WTC11 (cell line): Measurements from ENCODE around the gene GABRR2. TPM values are rescaled to one million over a fixed set of nuclear protein-coding genes. Genes with fewer than 3 reads are reported as not detected.

Source experiments
- ATAC-seq: fragments of 200-7000 bp; cut with Tn5 transposase; 2 replicates; pipeline ENCODE4 v1.10.0; 2021; ENCODE audit warnings: mild to moderate bottlenecking, moderate library complexity
- CTCF ChIA-PET: fragments of 300-600 bp; sonication (Branson Sonifier 250); formaldehyde crosslinking; loops from one replicate; lab custom pipeline; 2021; ENCODE audit warnings: antibody characterized with exemption; lab: Charles Lee
- POLR2A ChIA-PET: fragments of 350-600 bp; sonication (Branson Sonifier 250); formaldehyde crosslinking; loops from one replicate; lab custom pipeline; 2021; ENCODE audit warnings: antibody characterized with exemption; lab: Charles Lee
- DNase-seq: peaks from one replicate; pipeline ENCODE4 v3.0.0; 2021; ENCODE audit warnings: low spot score
- H3K27ac Mint-ChIP-seq: 2 replicates; pipeline ENCODE4 v1.8.0; 2021; ENCODE audit warnings: mixed read lengths
- H3K27me3 Mint-ChIP-seq: 2 replicates; pipeline ENCODE4 v1.8.0; 2021; ENCODE audit warnings: low read depth, mild to moderate bottlenecking, moderate library complexity, mixed read lengths
- H3K36me3 Mint-ChIP-seq: 2 replicates; pipeline ENCODE4 v1.8.0; 2021; ENCODE audit warnings: mixed read lengths
- H3K4me1 Mint-ChIP-seq: 2 replicates; pipeline ENCODE4 v1.8.0; 2022; ENCODE audit warnings: mixed read lengths
- H3K4me3 Mint-ChIP-seq: 2 replicates; pipeline ENCODE4 v1.8.0; 2021; ENCODE audit warnings: mild to moderate bottlenecking, moderate library complexity, mixed read lengths
- H3K9me3 Mint-ChIP-seq: 2 replicates; pipeline ENCODE4 v1.8.0; 2021; ENCODE audit warnings: mixed read lengths
- ATF1 ChIP-seq: sonication (generic); formaldehyde crosslinking; IDR thresholded peaks from 2 replicates; pipeline ENCODE4 v1.8.1; 2023; ENCODE audit warnings: mild to moderate bottlenecking, moderate library complexity, missing genetic modification reagents
- CBFB ChIP-seq: sonication (generic); formaldehyde crosslinking; IDR thresholded peaks from 2 replicates; pipeline ENCODE4 v1.8.1; 2022; ENCODE audit warnings: mild to moderate bottlenecking, low read depth, missing genetic modification reagents
- ESRRA ChIP-seq: sonication (generic); formaldehyde crosslinking; IDR thresholded peaks from 2 replicates; pipeline ENCODE4 v1.8.1; 2022; ENCODE audit warnings: mild to moderate bottlenecking, missing genetic modification reagents, borderline replicate concordance
- GRHL2 ChIP-seq: fragments of 250-450 bp; sonication (Bioruptor Pico); IDR thresholded peaks from 2 replicates; pipeline ENCODE4 v1.8.0; 2022; ENCODE audit warnings: mild to moderate bottlenecking, moderate library complexity; ENCODE audit not compliant: insufficient replicate concordance, severe bottlenecking
- HMGA2 ChIP-seq: fragments of 250-450 bp; sonication (Bioruptor Pico); IDR thresholded peaks from 2 replicates; pipeline ENCODE4 v1.4.0; 2021; ENCODE audit warnings: mild to moderate bottlenecking, moderate library complexity
- JAZF1 ChIP-seq: fragments of 250-450 bp; sonication (Bioruptor Pico); IDR thresholded peaks from 2 replicates; pipeline ENCODE4 v1.9.0; 2021; ENCODE audit warnings: moderate library complexity, mild to moderate bottlenecking, inconsistent platforms
- NFYB ChIP-seq: sonication (generic); formaldehyde crosslinking; conservative IDR thresholded peaks from 2 replicates; pipeline ENCODE4 v1.8.0; 2022; ENCODE audit warnings: low read depth, missing genetic modification reagents
- RELA ChIP-seq: sonication (generic); formaldehyde crosslinking; IDR thresholded peaks from 2 replicates; pipeline ENCODE4 v1.8.1; 2022; ENCODE audit warnings: missing genetic modification reagents, mild to moderate bottlenecking, borderline replicate concordance
- RORB ChIP-seq: fragments of 250-450 bp; sonication (Bioruptor Pico); IDR thresholded peaks from 2 replicates; pipeline ENCODE4 v1.9.0; 2021; ENCODE audit warnings: mild to moderate bottlenecking
- SMAD3 ChIP-seq: sonication (generic); formaldehyde crosslinking; IDR thresholded peaks from 2 replicates; pipeline ENCODE4 v1.8.0; 2022; ENCODE audit warnings: missing genetic modification reagents, mild to moderate bottlenecking, borderline replicate concordance
- SMAD4 ChIP-seq: sonication (generic); formaldehyde crosslinking; IDR thresholded peaks from 2 replicates; pipeline ENCODE4 v1.8.0; 2022; ENCODE audit warnings: mild to moderate bottlenecking, missing genetic modification reagents
- TEAD4 ChIP-seq: sonication (generic); formaldehyde crosslinking; IDR thresholded peaks from 2 replicates; pipeline ENCODE4 v1.8.0; 2022; ENCODE audit warnings: mild to moderate bottlenecking, missing genetic modification reagents
- ZBTB21 ChIP-seq: sonication (generic); formaldehyde crosslinking; IDR thresholded peaks from 2 replicates; pipeline ENCODE4 v1.8.1; 2023; ENCODE audit warnings: mild to moderate bottlenecking, missing genetic modification reagents, borderline replicate concordance
- ZNF138 ChIP-seq: sonication (generic); formaldehyde crosslinking; conservative IDR thresholded peaks from 2 replicates; pipeline ENCODE4 v1.8.1; 2022; ENCODE audit warnings: mild to moderate bottlenecking, moderate library complexity, missing genetic modification reagents
- ZNF317 ChIP-seq: sonication (generic); formaldehyde crosslinking; IDR thresholded peaks from 2 replicates; pipeline ENCODE4 v1.8.1; 2023; ENCODE audit warnings: low read depth, mild to moderate bottlenecking, moderate library complexity, missing genetic modification reagents, borderline replicate concordance
- ZNF396 ChIP-seq: fragments of 250-450 bp; sonication (Bioruptor Pico); IDR thresholded peaks from 2 replicates; pipeline ENCODE4 v1.8.0; 2021; ENCODE audit warnings: mild to moderate bottlenecking, moderate library complexity, borderline replicate concordance
- ZNF416 ChIP-seq: fragments of 250-450 bp; sonication (Bioruptor Pico); IDR thresholded peaks from 2 replicates; pipeline ENCODE4 v1.9.0; 2021; ENCODE audit warnings: mild to moderate bottlenecking, inconsistent platforms
- ZNF423 ChIP-seq: fragments of 250-450 bp; sonication (Bioruptor Pico); IDR thresholded peaks from 2 replicates; pipeline ENCODE4 v2.1.2; 2022; ENCODE audit warnings: mild to moderate bottlenecking, moderate library complexity
- ZNF425 ChIP-seq: fragments of 250-450 bp; sonication (Bioruptor Pico); conservative IDR thresholded peaks from 2 replicates; pipeline ENCODE4 v1.9.0; 2021; ENCODE audit warnings: mild to moderate bottlenecking
- total RNA-seq: library from RNA; stranded (reverse); gene quantifications from 3 replicates; pipeline ENCODE4 v1.2.3, GENCODE V29; 2021
- TF ChIP-seq, protein P1 (sequence below): fragments of 250-450 bp; sonication (Bioruptor Pico); IDR thresholded peaks from 2 replicates; pipeline ENCODE4 v1.9.0; 2021; ENCODE audit warnings: mild to moderate bottlenecking
- TF ChIP-seq, protein P2 (sequence below): sonication (generic); formaldehyde crosslinking; IDR thresholded peaks from 2 replicates; pipeline ENCODE4 v1.8.0; 2022; ENCODE audit warnings: mild to moderate bottlenecking, missing genetic modification reagents
- TF ChIP-seq, protein P3 (sequence below): fragments of 200-600 bp; IDR thresholded peaks from 2 replicates; pipeline ENCODE4 v1.8.0; 2022; ENCODE audit warnings: antibody characterized with exemption
- TF ChIP-seq, protein P4 (sequence below): sonication (generic); formaldehyde crosslinking; conservative IDR thresholded peaks from 2 replicates; pipeline ENCODE4 v1.8.1; 2023; ENCODE audit warnings: mild to moderate bottlenecking, low read depth, missing genetic modification reagents, moderate library complexity

Gene GABRR2
- total RNA-seq, 1 experiment from 2014 or later, result not detected

GRCh38 chr6:89282749-89283148 is 32.4 kb downstream of the GABRR2 start:
- CTCF ChIA-PET, result interaction anchor here (0.8 to 3.4 kb wide), 5 partner anchors 9 to 90 kb away, joined by 3 to 16 read pairs (median 6); no protein-coding TSS in a partner anchor
- ATAC-seq, result no peak
- Mint-ChIP-seq H3K4me1 (peaks cover 18% of the 10 kb centered on the region), H3K27me3 (no peaks in the 10 kb centered on the region; the same call in 1 of the 2 replicates), H3K27ac (no peak overlapping the region), H3K4me3 (no peak overlapping the region), H3K9me3 (no peaks in the 10 kb centered on the region)
- POLR2A ChIA-PET, result no interaction called here
- DNase-seq, result no peak
- TF ChIP-seq ESRRA (CRISPR knock-in tag), result no peak
- TF ChIP-seq SMAD4 (CRISPR knock-in tag), result no peak
- TF ChIP-seq NFYB (CRISPR knock-in tag), result no peak
- no peak for TF ChIP-seq HMGA2 (CRISPR knock-in tag)
- no peak for TF ChIP-seq ZNF317 (CRISPR knock-in tag)
- no peak for TF ChIP-seq ZNF138 (CRISPR knock-in tag)
- TF ChIP-seq, protein P1, sequence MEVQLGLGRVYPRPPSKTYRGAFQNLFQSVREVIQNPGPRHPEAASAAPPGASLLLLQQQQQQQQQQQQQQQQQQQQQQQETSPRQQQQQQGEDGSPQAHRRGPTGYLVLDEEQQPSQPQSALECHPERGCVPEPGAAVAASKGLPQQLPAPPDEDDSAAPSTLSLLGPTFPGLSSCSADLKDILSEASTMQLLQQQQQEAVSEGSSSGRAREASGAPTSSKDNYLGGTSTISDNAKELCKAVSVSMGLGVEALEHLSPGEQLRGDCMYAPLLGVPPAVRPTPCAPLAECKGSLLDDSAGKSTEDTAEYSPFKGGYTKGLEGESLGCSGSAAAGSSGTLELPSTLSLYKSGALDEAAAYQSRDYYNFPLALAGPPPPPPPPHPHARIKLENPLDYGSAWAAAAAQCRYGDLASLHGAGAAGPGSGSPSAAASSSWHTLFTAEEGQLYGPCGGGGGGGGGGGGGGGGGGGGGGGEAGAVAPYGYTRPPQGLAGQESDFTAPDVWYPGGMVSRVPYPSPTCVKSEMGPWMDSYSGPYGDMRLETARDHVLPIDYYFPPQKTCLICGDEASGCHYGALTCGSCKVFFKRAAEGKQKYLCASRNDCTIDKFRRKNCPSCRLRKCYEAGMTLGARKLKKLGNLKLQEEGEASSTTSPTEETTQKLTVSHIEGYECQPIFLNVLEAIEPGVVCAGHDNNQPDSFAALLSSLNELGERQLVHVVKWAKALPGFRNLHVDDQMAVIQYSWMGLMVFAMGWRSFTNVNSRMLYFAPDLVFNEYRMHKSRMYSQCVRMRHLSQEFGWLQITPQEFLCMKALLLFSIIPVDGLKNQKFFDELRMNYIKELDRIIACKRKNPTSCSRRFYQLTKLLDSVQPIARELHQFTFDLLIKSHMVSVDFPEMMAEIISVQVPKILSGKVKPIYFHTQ (CRISPR knock-in tag), result no peak
- no peak for TF ChIP-seq SMAD3
- no peak for TF ChIP-seq RORB (CRISPR knock-in tag)
- TF ChIP-seq GRHL2 (CRISPR knock-in tag), result no peak
- no peak for TF ChIP-seq ZBTB21 (CRISPR knock-in tag)
- TF ChIP-seq ZNF396 (CRISPR knock-in tag), result no peak
- TF ChIP-seq ATF1 (CRISPR knock-in tag), result no peak
- no peak for TF ChIP-seq JAZF1
- TF ChIP-seq, protein P2, sequence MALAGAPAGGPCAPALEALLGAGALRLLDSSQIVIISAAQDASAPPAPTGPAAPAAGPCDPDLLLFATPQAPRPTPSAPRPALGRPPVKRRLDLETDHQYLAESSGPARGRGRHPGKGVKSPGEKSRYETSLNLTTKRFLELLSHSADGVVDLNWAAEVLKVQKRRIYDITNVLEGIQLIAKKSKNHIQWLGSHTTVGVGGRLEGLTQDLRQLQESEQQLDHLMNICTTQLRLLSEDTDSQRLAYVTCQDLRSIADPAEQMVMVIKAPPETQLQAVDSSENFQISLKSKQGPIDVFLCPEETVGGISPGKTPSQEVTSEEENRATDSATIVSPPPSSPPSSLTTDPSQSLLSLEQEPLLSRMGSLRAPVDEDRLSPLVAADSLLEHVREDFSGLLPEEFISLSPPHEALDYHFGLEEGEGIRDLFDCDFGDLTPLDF, result no peak
- TF ChIP-seq ZNF425 (CRISPR knock-in tag), result no peak
- no peak for TF ChIP-seq TEAD4 (CRISPR knock-in tag)
- TF ChIP-seq ZNF416, result no peak
- no peak for TF ChIP-seq CBFB (CRISPR knock-in tag)
- TF ChIP-seq ZNF423 (CRISPR knock-in tag), result no peak
- TF ChIP-seq, all 79 proteins: peak for 0
- no peaks in the 10 kb centered on the region for H3K36me3 Mint-ChIP-seq

GRCh38 chr6:89281779-89282246 is 33.3 kb downstream of the GABRR2 start:
- H3K36me3 Mint-ChIP-seq, result no peaks in the 10 kb centered on the region
- no peak overlapping the region for H3K27ac Mint-ChIP-seq
- ChIA-PET POLR2A (no interaction called here), CTCF (interaction anchor here (0.6 to 3.4 kb wide), 17 partner anchors 9 to 197 kb away, joined by 3 to 16 read pairs (median 4); partner anchors contain the start of gene GABRR1)
- DNase-seq (peak; percentile 74), ATAC-seq (peak; percentile 95)
- TF ChIP-seq ESRRA (CRISPR knock-in tag) (no peak), ZNF317 (CRISPR knock-in tag) (peak; percentile 77), RORB (CRISPR knock-in tag) (no peak), RELA (CRISPR knock-in tag) (no peak), HMGA2 (CRISPR knock-in tag) (no peak)
- TF ChIP-seq, protein P3, sequence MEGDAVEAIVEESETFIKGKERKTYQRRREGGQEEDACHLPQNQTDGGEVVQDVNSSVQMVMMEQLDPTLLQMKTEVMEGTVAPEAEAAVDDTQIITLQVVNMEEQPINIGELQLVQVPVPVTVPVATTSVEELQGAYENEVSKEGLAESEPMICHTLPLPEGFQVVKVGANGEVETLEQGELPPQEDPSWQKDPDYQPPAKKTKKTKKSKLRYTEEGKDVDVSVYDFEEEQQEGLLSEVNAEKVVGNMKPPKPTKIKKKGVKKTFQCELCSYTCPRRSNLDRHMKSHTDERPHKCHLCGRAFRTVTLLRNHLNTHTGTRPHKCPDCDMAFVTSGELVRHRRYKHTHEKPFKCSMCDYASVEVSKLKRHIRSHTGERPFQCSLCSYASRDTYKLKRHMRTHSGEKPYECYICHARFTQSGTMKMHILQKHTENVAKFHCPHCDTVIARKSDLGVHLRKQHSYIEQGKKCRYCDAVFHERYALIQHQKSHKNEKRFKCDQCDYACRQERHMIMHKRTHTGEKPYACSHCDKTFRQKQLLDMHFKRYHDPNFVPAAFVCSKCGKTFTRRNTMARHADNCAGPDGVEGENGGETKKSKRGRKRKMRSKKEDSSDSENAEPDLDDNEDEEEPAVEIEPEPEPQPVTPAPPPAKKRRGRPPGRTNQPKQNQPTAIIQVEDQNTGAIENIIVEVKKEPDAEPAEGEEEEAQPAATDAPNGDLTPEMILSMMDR, result peak; percentile 54; the same call in 1 of the 2 replicates
- TF ChIP-seq, protein P4, sequence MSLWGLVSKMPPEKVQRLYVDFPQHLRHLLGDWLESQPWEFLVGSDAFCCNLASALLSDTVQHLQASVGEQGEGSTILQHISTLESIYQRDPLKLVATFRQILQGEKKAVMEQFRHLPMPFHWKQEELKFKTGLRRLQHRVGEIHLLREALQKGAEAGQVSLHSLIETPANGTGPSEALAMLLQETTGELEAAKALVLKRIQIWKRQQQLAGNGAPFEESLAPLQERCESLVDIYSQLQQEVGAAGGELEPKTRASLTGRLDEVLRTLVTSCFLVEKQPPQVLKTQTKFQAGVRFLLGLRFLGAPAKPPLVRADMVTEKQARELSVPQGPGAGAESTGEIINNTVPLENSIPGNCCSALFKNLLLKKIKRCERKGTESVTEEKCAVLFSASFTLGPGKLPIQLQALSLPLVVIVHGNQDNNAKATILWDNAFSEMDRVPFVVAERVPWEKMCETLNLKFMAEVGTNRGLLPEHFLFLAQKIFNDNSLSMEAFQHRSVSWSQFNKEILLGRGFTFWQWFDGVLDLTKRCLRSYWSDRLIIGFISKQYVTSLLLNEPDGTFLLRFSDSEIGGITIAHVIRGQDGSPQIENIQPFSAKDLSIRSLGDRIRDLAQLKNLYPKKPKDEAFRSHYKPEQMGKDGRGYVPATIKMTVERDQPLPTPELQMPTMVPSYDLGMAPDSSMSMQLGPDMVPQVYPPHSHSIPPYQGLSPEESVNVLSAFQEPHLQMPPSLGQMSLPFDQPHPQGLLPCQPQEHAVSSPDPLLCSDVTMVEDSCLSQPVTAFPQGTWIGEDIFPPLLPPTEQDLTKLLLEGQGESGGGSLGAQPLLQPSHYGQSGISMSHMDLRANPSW, result no peak
- H3K4me1 Mint-ChIP-seq, result peaks cover 17% of the 10 kb centered on the region
- H3K27me3 Mint-ChIP-seq, result peaks cover 4% of the 10 kb centered on the region; the same call in 1 of the 2 replicates
- H3K9me3 Mint-ChIP-seq, result no peaks in the 10 kb centered on the region
- H3K4me3 Mint-ChIP-seq, result no peak overlapping the region
